Tibial artery (tissue), 4 donors: ENCODE results near the gene RPL19.

ENCODE experiments used
- DNase-seq, 2 donors: peaks; one replicate each; pipeline ENCODE4 v3.0.0-alpha.2; 2019
- H3K27ac ChIP-seq, 2 donors: fragments of 200-600 bp; sonication (generic) in 1 of 2; 1 replicate in 1 of 2; 2 replicates in 1 of 2; pipeline ENCODE4 v1.5.1; 2018 to 2019; ENCODE audit warnings: mild to moderate bottlenecking in 1 of 2
- H3K27me3 ChIP-seq, 2 donors: fragments of 200-600 bp; sonication (generic) in 1 of 2; one replicate each; pipeline versions ENCODE4 v1.5.1 to v1.6.0; 2016 to 2019
- H3K36me3 ChIP-seq, 3 donors: fragments of 200-600 bp; sonication (generic) in 2 of 3; one replicate each; pipeline ENCODE4 v1.5.1; 2016 to 2019; ENCODE audit warnings: mild to moderate bottlenecking in 2 of 3
- H3K4me1 ChIP-seq, 4 donors: fragments of 200-600 bp; sonication (generic) in 2 of 4; 1 replicate in 3 of 4; 2 replicates in 1 of 4; pipeline ENCODE4 v1.5.1; 2016 to 2019
- H3K4me3 ChIP-seq, 2 donors: fragments of 200-600 bp; sonication (generic) in 1 of 2; 1 replicate in 1 of 2; 2 replicates in 1 of 2; pipeline ENCODE4 v1.5.1; 2018 to 2019; ENCODE audit warnings: mild to moderate bottlenecking in 2 of 2
- H3K9me3 ChIP-seq, 3 donors: fragments of 200-600 bp; sonication (generic) in 1 of 3; one replicate each; pipeline ENCODE4 v1.5.1; 2016 to 2019
- intact Hi-C: fragments of 100-400 bp; cut with DNase I; formaldehyde crosslinking; loops from one replicate; pipeline ENCODE4 v1.15.0; 2023; ENCODE audit warnings: low total_unique reads
- TF ChIP-seq, protein P1 (sequence below), 2 experiments: fragments of 200-600 bp in 1 of 2; fragments of 450-650 bp in 1 of 2; IDR thresholded peaks; one replicate each; pipeline ENCODE4 v1.5.1; 2017 to 2019; ENCODE audit warnings: antibody characterized with exemption in 2 of 2, mild to moderate bottlenecking in 1 of 2, moderate library complexity in 1 of 2

The RPL19 gene

DNA sequence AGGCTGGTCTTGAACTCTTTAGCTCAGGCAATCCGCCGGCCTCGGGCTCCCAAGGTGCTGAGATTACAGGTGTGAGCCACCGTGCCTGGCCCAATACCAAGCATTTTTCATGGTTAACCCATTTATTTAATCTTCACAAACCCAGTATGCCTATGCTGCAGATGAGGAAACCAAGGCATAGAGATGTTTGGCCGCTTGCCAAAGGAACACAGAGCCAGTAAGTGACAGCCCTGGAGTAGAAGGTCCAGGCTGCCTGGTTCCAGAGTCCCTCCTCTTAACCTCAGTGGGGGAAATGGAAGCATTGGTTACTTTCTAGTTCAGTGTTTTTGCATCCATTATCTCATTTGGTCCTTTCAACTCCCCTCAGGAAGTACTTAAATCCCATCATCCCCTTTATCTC lies 18.8 kb upstream of the RPL19 start:
- intact Hi-C loops, result no loop called here
- Histone ChIP-seq H3K9me3 (no peaks in the 10 kb centered on the region), H3K36me3 (peaks cover 82 to 99% (median 87%) of the 10 kb centered on the region in 3 donors)

DNA sequence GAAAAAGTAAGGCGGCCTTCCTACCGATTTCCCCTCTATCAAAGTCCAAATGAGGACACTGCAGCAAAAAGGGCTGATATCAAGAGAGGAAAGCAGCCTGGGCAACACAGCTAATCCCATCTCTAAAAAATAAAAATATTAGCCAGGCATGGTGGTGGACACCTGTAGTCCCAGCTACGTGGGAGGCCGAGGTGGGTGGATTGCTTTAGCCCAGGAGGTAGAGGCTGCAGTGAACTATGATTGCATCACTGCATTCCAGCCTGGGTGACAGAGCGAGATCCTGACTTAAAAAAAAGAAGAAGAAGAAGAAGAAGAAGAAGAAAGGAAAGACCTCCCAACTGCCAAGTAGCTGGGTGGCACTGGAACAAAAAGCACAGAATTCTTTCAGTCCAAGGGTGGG lies 17.0 kb upstream of the RPL19 start:
- peaks cover 82 to 99% (median 91%) of the 10 kb centered on the region in 3 donors for H3K36me3 ChIP-seq
- no peak overlapping the region for H3K27ac ChIP-seq
- H3K9me3 ChIP-seq, result no peaks in the 10 kb centered on the region
- H3K4me1 ChIP-seq, result peaks cover 0 to 5% (median 0%) of the 10 kb centered on the region in 4 donors
- H3K4me3 ChIP-seq, result no peak overlapping the region
- DNase-seq, result no peak
- TF ChIP-seq, protein P1, sequence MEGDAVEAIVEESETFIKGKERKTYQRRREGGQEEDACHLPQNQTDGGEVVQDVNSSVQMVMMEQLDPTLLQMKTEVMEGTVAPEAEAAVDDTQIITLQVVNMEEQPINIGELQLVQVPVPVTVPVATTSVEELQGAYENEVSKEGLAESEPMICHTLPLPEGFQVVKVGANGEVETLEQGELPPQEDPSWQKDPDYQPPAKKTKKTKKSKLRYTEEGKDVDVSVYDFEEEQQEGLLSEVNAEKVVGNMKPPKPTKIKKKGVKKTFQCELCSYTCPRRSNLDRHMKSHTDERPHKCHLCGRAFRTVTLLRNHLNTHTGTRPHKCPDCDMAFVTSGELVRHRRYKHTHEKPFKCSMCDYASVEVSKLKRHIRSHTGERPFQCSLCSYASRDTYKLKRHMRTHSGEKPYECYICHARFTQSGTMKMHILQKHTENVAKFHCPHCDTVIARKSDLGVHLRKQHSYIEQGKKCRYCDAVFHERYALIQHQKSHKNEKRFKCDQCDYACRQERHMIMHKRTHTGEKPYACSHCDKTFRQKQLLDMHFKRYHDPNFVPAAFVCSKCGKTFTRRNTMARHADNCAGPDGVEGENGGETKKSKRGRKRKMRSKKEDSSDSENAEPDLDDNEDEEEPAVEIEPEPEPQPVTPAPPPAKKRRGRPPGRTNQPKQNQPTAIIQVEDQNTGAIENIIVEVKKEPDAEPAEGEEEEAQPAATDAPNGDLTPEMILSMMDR (IDR thresholded peaks at IDR 0.05), result no peak
- no peaks in the 10 kb centered on the region for H3K27me3 ChIP-seq
- intact Hi-C loops, result no loop called here

More for the DNA sequence above, 18.8 kb upstream of the RPL19 start:
- DNase-seq, result no peak
- no peak overlapping the region for H3K27ac ChIP-seq
- H3K27me3 ChIP-seq, result no peaks in the 10 kb centered on the region
- peaks cover 0 to 5% (median 0%) of the 10 kb centered on the region in 4 donors for H3K4me1 ChIP-seq
- H3K4me3 ChIP-seq, result no peak overlapping the region
- TF ChIP-seq, protein P1 (IDR thresholded peaks at IDR 0.05), result no peak

DNA sequence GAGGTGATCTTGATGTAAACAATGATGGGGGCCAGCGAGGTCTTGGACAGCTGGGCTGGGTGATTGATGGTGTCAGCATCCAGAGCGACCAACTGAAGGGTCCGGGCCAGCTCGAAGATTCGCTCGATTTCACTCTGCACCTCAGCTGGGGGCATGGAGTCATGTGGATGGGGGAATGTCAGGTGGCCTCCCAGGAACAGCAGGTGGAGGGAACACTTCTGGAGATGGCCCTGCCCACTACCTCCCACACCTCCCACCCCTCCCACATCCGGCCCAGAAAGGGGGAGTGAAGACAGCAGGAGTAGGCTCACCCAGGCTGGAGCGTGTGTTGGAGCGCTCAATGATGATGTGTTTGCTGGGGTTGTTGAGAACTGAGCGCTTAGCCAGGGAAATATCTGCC lies 16.4 kb upstream of the RPL19 start:
- intact Hi-C loops, result no loop called here
- Histone ChIP-seq H3K9me3 (no peaks in the 10 kb centered on the region), H3K36me3 (peaks cover 88 to 99% (median 91%) of the 10 kb centered on the region in 3 donors), H3K4me3 (no peak overlapping the region), H3K27ac (no peak overlapping the region), H3K4me1 (no peaks in the 10 kb centered on the region), H3K27me3 (no peaks in the 10 kb centered on the region)
- TF ChIP-seq, protein P1 (IDR thresholded peaks at IDR 0.05), result no peak
- no peak for DNase-seq

DNA sequence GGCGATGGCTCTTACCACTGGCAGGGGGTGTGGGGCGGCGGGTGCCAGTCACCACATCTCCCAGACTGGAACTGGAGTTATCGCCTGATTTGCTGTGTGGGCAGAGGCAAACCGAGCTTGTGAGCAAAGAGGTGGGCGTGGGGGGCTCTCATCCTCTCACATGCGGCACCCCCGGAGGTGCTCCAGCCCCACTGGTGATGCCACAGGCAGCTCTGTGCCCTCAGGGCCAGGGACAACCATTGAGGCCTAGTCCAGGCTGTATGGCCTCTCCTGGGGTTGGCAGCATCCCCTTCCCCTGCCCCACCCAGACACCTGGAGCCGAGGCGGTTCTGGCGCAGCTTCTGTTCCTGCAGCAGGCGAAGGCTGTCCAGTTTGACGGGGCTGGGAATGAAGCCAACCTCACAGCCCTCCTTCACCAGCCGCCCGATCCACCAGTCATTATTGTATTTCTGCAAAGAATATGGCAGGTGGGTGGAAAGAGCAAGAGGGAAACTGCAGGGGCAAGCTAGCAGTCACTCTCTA lies 13.5 kb upstream of the RPL19 start:
- Histone ChIP-seq H3K27ac (no peak overlapping the region), H3K36me3 (peaks cover 93 to 100% (median 93%) of the 10 kb centered on the region in 3 donors), H3K27me3 (no peaks in the 10 kb centered on the region), H3K4me1 (no peaks in the 10 kb centered on the region), H3K4me3 (no peak overlapping the region), H3K9me3 (no peaks in the 10 kb centered on the region)
- no peak for DNase-seq
- intact Hi-C loops, result no loop called here
- TF ChIP-seq, protein P1 (IDR thresholded peaks at IDR 0.05), result no peak

DNA sequence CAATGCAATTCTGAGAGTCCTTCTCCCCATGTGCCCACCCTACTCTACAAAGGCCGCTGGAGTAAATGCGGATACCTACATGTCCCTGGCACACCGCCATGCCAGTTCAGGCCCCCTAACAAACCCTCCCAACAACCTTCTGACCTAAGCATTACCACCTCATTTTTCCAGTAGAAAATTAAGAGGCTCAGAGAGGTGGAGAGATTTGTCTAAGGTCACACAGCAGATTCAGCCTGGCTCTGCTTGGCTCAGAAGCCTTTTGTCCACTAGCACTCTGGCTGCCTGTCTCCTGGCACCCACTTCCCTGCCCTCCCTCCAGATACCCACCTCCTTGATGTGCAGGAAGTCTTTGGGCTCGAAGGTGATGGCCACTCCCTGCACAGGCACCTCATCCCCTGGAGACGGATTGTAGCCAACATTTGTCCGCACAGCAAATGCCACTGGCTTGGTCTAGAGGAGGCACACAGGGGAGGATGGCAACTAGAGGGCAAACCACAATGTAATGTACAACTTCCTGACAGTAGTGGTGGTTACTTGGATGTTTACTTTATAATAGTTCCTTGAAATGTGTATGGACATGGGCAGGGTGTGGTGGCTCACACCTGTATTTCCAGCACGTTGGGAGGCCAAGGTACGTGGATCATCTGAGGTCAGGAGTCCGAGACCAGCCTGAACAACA lies 12.8 kb upstream of the RPL19 start:
- Histone ChIP-seq H3K4me3 (no peak overlapping the region), H3K4me1 (no peaks in the 10 kb centered on the region), H3K27ac (no peak overlapping the region), H3K27me3 (no peaks in the 10 kb centered on the region), H3K36me3 (peaks cover 93 to 100% (median 93%) of the 10 kb centered on the region in 3 donors), H3K9me3 (no peaks in the 10 kb centered on the region)
- intact Hi-C loops, result no loop called here
- TF ChIP-seq, protein P1 (IDR thresholded peaks at IDR 0.05), result no peak
- no peak for DNase-seq
